GM10266 (cell line): ENCODE measurements around the gene SERPINB12.

Experiments used
- DNase-seq: peaks from one replicate; pipeline ENCODE4 v3.0.0; 2012; ENCODE audit errors: extremely low spot score
- TF ChIP-seq, protein P1 (sequence below): IDR thresholded peaks from 2 replicates; pipeline ENCODE4 v1.5.1; 2012; ENCODE audit warnings: mild to moderate bottlenecking, low read depth; ENCODE audit not compliant: control insufficient read depth, insufficient read depth; ENCODE audit errors: missing control alignments

SERPINB12 gene

DNA sequence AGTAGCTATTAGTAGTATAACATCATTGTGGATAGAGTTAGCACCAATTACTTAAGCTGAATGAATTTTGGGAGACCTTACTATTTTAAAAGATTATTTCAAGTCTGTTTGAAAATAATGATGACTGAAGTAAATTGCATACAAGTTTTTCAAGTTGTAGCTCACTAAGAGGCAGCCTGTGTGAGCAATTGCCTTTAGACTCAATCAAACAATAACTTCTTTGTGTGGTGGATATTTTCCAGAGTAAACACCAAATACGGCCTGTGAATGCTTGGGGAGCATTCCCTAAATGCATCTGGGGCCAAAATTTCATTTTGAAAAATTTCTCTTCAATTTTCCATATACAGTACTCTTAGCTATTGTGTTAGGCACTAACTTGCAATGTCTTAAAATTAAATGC, 7.9 kb downstream of the SERPINB12 start:
- TF ChIP-seq, protein P1, sequence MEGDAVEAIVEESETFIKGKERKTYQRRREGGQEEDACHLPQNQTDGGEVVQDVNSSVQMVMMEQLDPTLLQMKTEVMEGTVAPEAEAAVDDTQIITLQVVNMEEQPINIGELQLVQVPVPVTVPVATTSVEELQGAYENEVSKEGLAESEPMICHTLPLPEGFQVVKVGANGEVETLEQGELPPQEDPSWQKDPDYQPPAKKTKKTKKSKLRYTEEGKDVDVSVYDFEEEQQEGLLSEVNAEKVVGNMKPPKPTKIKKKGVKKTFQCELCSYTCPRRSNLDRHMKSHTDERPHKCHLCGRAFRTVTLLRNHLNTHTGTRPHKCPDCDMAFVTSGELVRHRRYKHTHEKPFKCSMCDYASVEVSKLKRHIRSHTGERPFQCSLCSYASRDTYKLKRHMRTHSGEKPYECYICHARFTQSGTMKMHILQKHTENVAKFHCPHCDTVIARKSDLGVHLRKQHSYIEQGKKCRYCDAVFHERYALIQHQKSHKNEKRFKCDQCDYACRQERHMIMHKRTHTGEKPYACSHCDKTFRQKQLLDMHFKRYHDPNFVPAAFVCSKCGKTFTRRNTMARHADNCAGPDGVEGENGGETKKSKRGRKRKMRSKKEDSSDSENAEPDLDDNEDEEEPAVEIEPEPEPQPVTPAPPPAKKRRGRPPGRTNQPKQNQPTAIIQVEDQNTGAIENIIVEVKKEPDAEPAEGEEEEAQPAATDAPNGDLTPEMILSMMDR, result no peak
- no peak for DNase-seq

DNA sequence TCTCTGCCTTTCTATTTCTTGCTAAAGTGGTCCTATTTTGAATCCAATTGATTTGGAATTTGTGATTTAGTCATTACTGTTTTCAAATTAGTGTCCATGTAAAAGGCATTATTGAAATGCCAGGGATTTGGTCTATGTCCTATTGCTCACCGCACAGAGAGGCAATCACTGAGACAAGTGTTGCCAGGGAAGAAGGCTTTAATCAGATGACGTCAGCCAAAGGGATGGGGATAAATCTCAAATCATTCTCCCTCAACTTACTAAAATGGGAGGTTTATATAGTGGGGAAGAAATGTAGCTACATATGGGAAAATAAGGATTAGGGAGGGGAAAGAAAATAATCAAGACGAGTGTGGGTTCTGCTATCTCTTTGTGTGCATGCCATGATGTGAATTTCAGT, 9.6 kb downstream of the SERPINB12 start:
- TF ChIP-seq, protein P1, result no peak
- DNase-seq, result no peak

- DNase-seq, result no peak
- TF ChIP-seq, protein P1, result no peak
Measured at GRCh38 chr18:63552581-63552980, 10.4 kb downstream of the SERPINB12 start.

GRCh38 chr18:63553081-63553480, 10.9 kb downstream of the SERPINB12 start:
- DNase-seq, result no peak
- TF ChIP-seq, protein P1, result no peak

DNA sequence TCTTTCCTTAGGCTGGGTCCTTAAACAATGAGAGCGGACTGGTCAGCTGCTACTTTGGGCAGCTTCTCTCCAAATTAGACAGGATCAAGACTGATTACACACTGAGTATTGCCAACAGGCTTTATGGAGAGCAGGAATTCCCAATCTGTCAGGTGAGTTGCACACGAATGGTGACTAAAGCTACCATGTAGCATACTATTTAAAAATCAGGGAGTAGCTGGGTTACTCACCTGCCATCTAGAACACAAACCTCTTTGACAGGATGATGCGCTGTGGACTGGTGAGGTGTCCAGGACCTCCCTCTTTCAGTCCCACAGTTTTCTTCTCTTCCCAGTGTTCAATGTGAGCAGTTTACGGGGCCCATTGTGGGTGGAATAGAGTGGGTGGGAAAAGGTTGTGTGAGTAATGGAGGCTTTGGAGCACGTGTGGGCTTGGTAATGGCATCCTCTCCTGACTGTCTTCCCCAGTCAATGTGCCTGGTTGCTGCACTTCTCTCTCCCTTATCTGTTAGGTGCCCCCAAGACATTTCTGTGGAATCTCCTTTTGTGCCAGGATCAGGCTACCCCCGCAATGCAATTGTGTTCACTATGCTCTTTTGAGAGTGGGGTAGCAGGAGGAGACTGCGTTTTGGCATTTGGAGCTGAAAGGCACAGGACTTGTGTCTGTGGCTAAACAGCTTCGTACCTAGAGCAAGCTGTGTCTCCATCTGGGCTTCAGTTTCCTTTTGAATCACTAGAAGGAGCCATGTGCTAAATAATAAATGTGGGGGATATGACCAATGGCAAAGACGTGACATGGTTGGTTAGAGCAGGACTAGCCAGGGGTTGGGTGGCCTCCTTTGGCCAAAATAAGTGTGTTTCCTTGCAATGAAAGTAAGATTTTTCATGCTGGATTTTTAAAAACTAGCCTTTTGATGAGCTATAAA, 17.7 kb downstream of the SERPINB12 start:
- TF ChIP-seq, protein P1, result no peak
- DNase-seq, result no peak

DNA sequence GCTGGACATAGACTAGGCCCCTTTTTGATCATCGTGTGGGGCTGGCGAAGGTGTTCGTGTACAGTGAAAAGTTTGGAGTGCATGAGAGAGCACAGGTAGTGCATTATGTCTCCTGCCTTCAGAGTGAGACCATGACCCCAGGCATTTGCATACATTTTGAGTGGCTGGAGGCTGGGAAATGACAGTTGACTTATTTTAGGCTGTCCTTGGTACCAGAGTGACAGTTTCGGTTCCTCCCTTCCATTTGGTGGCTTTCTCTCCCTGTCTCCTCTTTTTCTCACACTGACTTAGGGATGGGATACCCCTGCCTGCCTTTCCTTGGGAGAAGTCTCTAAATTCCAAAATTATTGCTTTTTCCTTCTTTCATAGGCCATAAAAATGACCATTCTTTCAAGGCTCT, 20.1 kb downstream of the SERPINB12 start:
- DNase-seq, result peak; percentile 12
- TF ChIP-seq, protein P1, result no peak

DNA sequence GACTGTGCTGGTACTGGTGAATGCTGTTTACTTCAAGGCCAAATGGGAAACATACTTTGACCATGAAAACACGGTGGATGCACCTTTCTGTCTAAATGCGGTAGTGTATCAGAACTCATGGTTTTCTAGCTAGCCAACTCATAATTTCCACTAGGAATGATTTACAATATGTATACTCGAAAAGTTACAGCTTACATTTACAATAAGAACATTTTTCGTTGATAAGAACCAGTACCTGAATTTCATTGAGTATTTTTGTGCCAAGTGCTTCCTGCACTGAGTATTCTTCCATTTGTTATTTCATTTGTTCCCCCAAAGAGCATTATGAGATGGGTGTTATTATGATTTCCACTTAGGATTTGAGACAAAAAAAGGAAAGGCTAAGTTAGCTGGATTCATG, 21.9 kb downstream of the SERPINB12 start:
- TF ChIP-seq, protein P1, result no peak
- no peak for DNase-seq
